A549 (cell line): ENCODE results near the gene EYA2. TPM values are rescaled to one million over a fixed set of nuclear protein-coding genes. Genes with fewer than 3 reads are reported as not detected.
"Not testable (repeated sequence)": the region's sequence is repeated elsewhere in the genome, so short reads cannot be mapped to it uniquely, and the experiment has no call there.

Source experiments
- ATAC-seq, 2 experiments: fragments of 200-7000 bp in 1 of 2; fragments of >200 bp in 1 of 2; cut with Nextera tagmentation in 1 of 2; cut with Tn5 transposase in 1 of 2; 3 replicates each; pipeline versions ENCODE4 v1.8.0 to v1.9.1; 2018 to 2020; ENCODE audit warnings: mild to moderate bottlenecking in 1 of 2, moderate library complexity in 1 of 2
- CTCF ChIA-PET: fragments of 300-600 bp; sonication (Branson Sonifier 250); formaldehyde crosslinking; extraction: SDS; loops from one replicate; lab custom pipeline; 2021; ENCODE audit warnings: antibody characterized with exemption, inconsistent platforms; lab: Yijun Ruan, JAX
- POLR2A ChIA-PET: fragments of 350-600 bp; formaldehyde crosslinking; extraction: SDS; loops from one replicate; lab custom pipeline; 2021; ENCODE audit warnings: antibody characterized with exemption, inconsistent platforms; lab: Yijun Ruan, JAX
- DNase-seq, 2 experiments: peaks; one replicate each; pipeline versions ENCODE4 v3.0.0 to v3.0.0-alpha.2; 2011 to 2016; ENCODE audit warnings: low read depth in 1 of 2, low spot score in 1 of 2
- FAIRE-seq: peaks from 2 replicates; lab custom pipeline; 2011; peaks lifted over from hg19 to GRCh38; lab: Jason Lieb, UNC
- H3K27ac ChIP-seq, 2 experiments: fragments of >200 bp; sonication (Bioruptor Twin); formaldehyde crosslinking; 3 replicates each; pipeline ENCODE4 v1.5.1; 2016 to 2017
- H3K4me1 ChIP-seq: fragments of >200 bp; sonication (Bioruptor Twin); formaldehyde crosslinking; 3 replicates; pipeline ENCODE4 v1.6.1; 2016
- H3K4me2 ChIP-seq: fragments of >200 bp; sonication (Bioruptor Twin); formaldehyde crosslinking; 3 replicates; pipeline ENCODE4 v1.6.1; 2016
- H3K4me3 ChIP-seq: fragments of >200 bp; sonication (Bioruptor Twin); formaldehyde crosslinking; 3 replicates; pipeline ENCODE4 v1.5.1; 2016
- H3K9me3 ChIP-seq: fragments of >200 bp; sonication (Bioruptor Twin); formaldehyde crosslinking; 3 replicates; pipeline ENCODE4 v1.6.1; 2016
- CHD4 ChIP-seq: fragments of 200-600 bp; sonication (generic); IDR thresholded peaks from 2 replicates; pipeline ENCODE4 v1.6.1; 2016; ENCODE audit warnings: antibody characterized with exemption, mild to moderate bottlenecking, borderline replicate concordance
- EHF ChIP-seq: fragments of 250-450 bp; sonication (Bioruptor Pico); IDR thresholded peaks from 2 replicates; pipeline ENCODE4 v1.5.0; 2020; ENCODE audit warnings: mild to moderate bottlenecking
- GATA3 ChIP-seq: IDR thresholded peaks from 2 replicates; pipeline ENCODE4 v1.6.1; 2012; ENCODE audit warnings: borderline replicate concordance
- HEYL ChIP-seq: fragments of 250-450 bp; sonication (Bioruptor Pico); IDR thresholded peaks from 2 replicates; pipeline ENCODE4 v1.8.0; 2021; ENCODE audit warnings: mild to moderate bottlenecking, moderate library complexity
- HOXA7 ChIP-seq: fragments of 250-450 bp; sonication (Bioruptor Pico); IDR thresholded peaks from 2 replicates; pipeline ENCODE4 v1.5.0; 2020; ENCODE audit warnings: mild to moderate bottlenecking, moderate library complexity
- HOXB13 ChIP-seq: fragments of 250-450 bp; sonication (Bioruptor Pico); IDR thresholded peaks from 2 replicates; pipeline ENCODE4 v1.5.0; 2020; ENCODE audit warnings: low read depth, mild to moderate bottlenecking, moderate library complexity
- JUNB ChIP-seq: fragments of >200 bp; sonication (Bioruptor Twin); formaldehyde crosslinking; IDR thresholded peaks from 2 replicates; pipeline ENCODE4 v1.6.1; 2016
- MAFK ChIP-seq: fragments of 450-650 bp; IDR thresholded peaks from 2 replicates; pipeline ENCODE4 v1.6.1; 2014; ENCODE audit not compliant: partially characterized antibody
- NFE2L2 ChIP-seq: fragments of 150-350 bp; conservative IDR thresholded peaks from 2 replicates; pipeline ENCODE4 v1.6.1; 2014; ENCODE audit warnings: low read length
- NPAS2 ChIP-seq: fragments of 250-450 bp; sonication (Bioruptor Pico); IDR thresholded peaks from 2 replicates; pipeline ENCODE4 v1.8.0; 2022; ENCODE audit warnings: mild to moderate bottlenecking, moderate library complexity, borderline replicate concordance
- NR3C1 ChIP-seq: fragments of >200 bp; sonication (Bioruptor Twin); formaldehyde crosslinking; IDR thresholded peaks from 3 replicates; pipeline ENCODE4 v1.6.1; 2017
- RAD21 ChIP-seq, 2 experiments: fragments of >200 bp in 1 of 2; sonication (Bioruptor Twin) in 1 of 2; formaldehyde crosslinking in 1 of 2; IDR thresholded peaks in 1 of 2; conservative IDR thresholded peaks in 1 of 2; 2 replicates in 1 of 2; 3 replicates in 1 of 2; pipeline ENCODE4 v1.6.1; 2012 to 2018; ENCODE audit warnings: inconsistent platforms in 1 of 2
- RNF2 ChIP-seq: fragments of 200-600 bp; sonication (generic); IDR thresholded peaks from 2 replicates; pipeline ENCODE4 v1.6.1; 2016; ENCODE audit warnings: low read depth, mild to moderate bottlenecking, antibody characterized with exemption, moderate library complexity, borderline replicate concordance
- SREBF2 ChIP-seq: fragments of 450-650 bp; IDR thresholded peaks from 2 replicates; pipeline ENCODE4 v1.6.1; 2014; ENCODE audit warnings: mild to moderate bottlenecking, moderate library complexity
- TFCP2L1 ChIP-seq: fragments of 250-450 bp; sonication (Bioruptor Pico); IDR thresholded peaks from 2 replicates; pipeline ENCODE4 v1.5.0; 2021; ENCODE audit warnings: mild to moderate bottlenecking
- TP53 ChIP-seq: fragments of 250-450 bp; sonication (Bioruptor Pico); IDR thresholded peaks from 2 replicates; pipeline ENCODE4 v1.5.0; 2021; ENCODE audit warnings: mild to moderate bottlenecking, moderate library complexity
- WGBS: methylation state at CpG from one replicate; pipeline ENCODE4 v1.1.6; 2017; ENCODE audit errors: missing lambda C conversion rate; 5-methylcytosine and 5-hydroxymethylcytosine counted together
- polyA plus RNA-seq, 4 experiments: library from polyadenylated mRNA; depleted of rRNA in 3 of 4; stranded (reverse); fragments of >200 nt; fragmentation: RNase III in 1 of 4; extraction: RNeasy Plus Mini Kit Qiagen cat#74134 plus additional on column Dnase treatment in 1 of 4; gene quantifications; 2 replicates in 3 of 4; 3 replicates in 1 of 4; pipeline ENCODE4 v1.2.3, GENCODE V29; 2011 to 2017
- TF ChIP-seq, protein P1 (sequence below): fragments of >200 bp; sonication (Bioruptor Twin); formaldehyde crosslinking; IDR thresholded peaks from 3 replicates; pipeline ENCODE4 v1.5.1; 2016
- TF ChIP-seq, protein P2 (sequence below): fragments of >200 bp; sonication (Bioruptor Twin); formaldehyde crosslinking; IDR thresholded peaks from 2 replicates; pipeline ENCODE4 v1.6.1; 2016

Gene EYA2
- polyA plus RNA-seq, 2 of the 4 experiments (the other 2 are of a cell fraction): 4.5 to 4.6 TPM

DNA sequence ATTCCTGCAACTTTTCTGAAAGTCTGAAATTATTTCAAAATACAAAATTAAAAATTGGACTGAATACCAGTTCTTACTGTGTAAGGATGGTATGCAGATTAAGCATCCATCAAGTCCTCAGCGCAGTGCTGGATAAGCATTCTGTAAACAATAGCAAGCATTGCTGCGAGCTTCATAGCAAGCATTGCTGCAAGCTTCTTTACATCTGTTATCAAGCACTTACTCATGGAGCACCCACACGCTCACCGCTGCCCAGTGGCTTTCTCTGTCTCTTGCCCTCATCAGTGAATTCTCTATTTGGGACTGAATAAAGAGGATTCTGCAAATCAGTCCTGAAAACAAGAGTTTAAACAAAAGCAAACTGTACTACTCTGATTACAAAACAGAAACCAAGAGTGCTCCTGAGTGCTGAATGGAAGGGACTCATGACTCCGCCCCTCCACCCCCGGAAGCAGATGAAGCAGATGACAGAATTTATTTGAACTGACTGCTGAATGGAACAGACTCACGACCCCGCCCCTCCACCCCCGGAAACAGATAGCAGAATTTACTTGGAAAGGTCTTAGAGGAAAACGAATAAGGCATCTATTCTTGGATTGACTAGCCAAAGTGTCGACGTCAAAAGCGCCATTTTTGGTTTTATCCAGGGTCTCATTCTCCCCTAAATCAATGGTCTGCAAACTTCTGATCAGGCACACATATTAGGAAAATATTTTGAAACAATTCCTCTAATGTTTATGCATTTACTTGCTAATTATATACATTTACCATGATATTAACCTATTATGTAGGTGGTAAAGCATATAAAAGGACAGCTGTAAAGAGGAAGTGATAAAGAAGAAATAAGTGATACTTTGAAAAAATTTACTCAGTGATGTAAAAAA, 22.1 kb upstream of the EYA2 start:
- peak in 1 of 2 experiments; percentile 16 for DNase-seq
- no peak for FAIRE-seq
- no peak for ATAC-seq
- WGBS: 65% methylated on average over 13 of the region's 13 CpGs
- H3K4me1 ChIP-seq: no peaks in the 10 kb centered on the region
- ChIA-PET POLR2A (no interaction called here), CTCF (no interaction called here)
- no peak overlapping the region for H3K4me2 ChIP-seq
- H3K27ac ChIP-seq: no peak overlapping the region
- TF ChIP-seq SREBF2: no peak
- no peak for TF ChIP-seq GATA3
- TF ChIP-seq, protein P1, sequence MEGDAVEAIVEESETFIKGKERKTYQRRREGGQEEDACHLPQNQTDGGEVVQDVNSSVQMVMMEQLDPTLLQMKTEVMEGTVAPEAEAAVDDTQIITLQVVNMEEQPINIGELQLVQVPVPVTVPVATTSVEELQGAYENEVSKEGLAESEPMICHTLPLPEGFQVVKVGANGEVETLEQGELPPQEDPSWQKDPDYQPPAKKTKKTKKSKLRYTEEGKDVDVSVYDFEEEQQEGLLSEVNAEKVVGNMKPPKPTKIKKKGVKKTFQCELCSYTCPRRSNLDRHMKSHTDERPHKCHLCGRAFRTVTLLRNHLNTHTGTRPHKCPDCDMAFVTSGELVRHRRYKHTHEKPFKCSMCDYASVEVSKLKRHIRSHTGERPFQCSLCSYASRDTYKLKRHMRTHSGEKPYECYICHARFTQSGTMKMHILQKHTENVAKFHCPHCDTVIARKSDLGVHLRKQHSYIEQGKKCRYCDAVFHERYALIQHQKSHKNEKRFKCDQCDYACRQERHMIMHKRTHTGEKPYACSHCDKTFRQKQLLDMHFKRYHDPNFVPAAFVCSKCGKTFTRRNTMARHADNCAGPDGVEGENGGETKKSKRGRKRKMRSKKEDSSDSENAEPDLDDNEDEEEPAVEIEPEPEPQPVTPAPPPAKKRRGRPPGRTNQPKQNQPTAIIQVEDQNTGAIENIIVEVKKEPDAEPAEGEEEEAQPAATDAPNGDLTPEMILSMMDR: no peak
- TF ChIP-seq, protein P2, sequence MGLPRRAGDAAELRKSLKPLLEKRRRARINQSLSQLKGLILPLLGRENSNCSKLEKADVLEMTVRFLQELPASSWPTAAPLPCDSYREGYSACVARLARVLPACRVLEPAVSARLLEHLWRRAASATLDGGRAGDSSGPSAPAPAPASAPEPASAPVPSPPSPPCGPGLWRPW: no peak
- no peak for TF ChIP-seq EHF
- TF ChIP-seq TP53 (CRISPR knock-in tag): no peak
- no peak for TF ChIP-seq MAFK
- no peak for TF ChIP-seq JUNB
- TF ChIP-seq NFE2L2: no peak
- TF ChIP-seq HOXA7 (CRISPR knock-in tag): no peak
- no peak for TF ChIP-seq HEYL (CRISPR knock-in tag)
- TF ChIP-seq RAD21 (conservative IDR thresholded peaks at IDR 0.05 in 1 of 2, IDR thresholded peaks at IDR 0.05 in 1 of 2): no peak
- TF ChIP-seq CHD4: no peak
- no peak for TF ChIP-seq TFCP2L1 (CRISPR knock-in tag)
- peaks cover 10% of the 10 kb centered on the region; the same call in 2 of the 3 replicates for H3K9me3 ChIP-seq
- no peak overlapping the region for H3K4me3 ChIP-seq

DNA sequence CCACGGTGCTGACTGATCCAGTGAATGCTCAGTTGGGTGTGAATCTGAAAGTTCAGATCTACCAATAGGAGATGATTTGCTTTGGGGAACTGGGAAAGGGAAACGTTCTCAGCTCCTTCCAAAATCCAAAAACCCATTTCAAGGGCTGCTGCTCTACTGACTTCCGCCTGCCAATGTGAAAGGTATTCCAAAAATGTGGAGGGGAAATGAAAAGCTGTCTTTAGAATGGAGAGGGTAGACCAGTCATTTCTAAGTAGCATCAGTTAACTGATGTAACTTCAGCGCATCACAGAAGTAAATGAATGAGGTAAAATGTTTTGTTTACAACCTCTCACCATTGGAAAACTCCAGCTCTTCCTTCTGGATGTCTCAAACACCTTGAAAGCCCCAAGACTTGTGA, 19.6 kb upstream of the EYA2 start:
- TF ChIP-seq HOXB13 (no peak), NPAS2 (CRISPR knock-in tag) (no peak)
- ATAC-seq: no peak
- no peak for FAIRE-seq
- no peaks in the 10 kb centered on the region for H3K9me3 ChIP-seq
- DNase-seq: no peak
- CTCF ChIA-PET: interaction anchor here (1.0 to 1.4 kb wide), 3 partner anchors 10 to 509 kb away, joined by 3 read pairs; no protein-coding TSS in a partner anchor
- H3K4me2 ChIP-seq: no peak overlapping the region
- H3K27ac ChIP-seq: no peak overlapping the region
- POLR2A ChIA-PET: no interaction called here
- no peak overlapping the region for H3K4me3 ChIP-seq
- WGBS: 50% methylated on average over 4 of the region's 4 CpGs
- H3K4me1 ChIP-seq: no peaks in the 10 kb centered on the region

DNA sequence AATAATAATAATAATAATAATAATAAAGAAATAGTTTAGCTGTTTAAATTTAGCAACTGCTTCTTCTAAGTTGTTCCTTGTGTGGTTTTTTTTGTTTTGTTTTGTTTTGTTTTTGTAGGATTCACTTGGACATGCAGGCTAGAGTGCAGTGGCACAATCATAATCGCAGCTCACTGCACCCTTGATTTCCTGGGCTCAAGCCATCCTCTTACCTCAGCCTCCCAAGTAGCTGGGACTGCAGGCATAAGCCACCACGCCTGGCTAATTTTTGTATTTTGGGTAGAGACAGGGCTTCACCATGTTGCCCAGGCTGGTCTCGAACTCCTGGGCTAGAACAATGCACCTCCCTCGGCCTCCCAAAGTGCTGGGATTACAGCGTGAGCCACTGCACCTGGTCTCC, 15.3 kb upstream of the EYA2 start:
- H3K9me3 ChIP-seq: no peaks in the 10 kb centered on the region
- no peak overlapping the region for H3K27ac ChIP-seq
- H3K4me2 ChIP-seq: no peak overlapping the region
- 73% methylated on average over 5 of the region's 5 CpGs for WGBS
- FAIRE-seq: no peak
- CTCF ChIA-PET: interaction anchor here (0.6 to 0.9 kb wide), 2 partner anchors 11 to 21 kb away, joined by 3 to 4 read pairs; no protein-coding TSS in a partner anchor
- no peak for ATAC-seq
- DNase-seq: no peak
- POLR2A ChIA-PET: no interaction called here
- H3K4me1 ChIP-seq: no peaks in the 10 kb centered on the region
- no peak overlapping the region for H3K4me3 ChIP-seq
- TF ChIP-seq RNF2 (no peak), NR3C1 (no peak), JUNB (no peak)

DNA sequence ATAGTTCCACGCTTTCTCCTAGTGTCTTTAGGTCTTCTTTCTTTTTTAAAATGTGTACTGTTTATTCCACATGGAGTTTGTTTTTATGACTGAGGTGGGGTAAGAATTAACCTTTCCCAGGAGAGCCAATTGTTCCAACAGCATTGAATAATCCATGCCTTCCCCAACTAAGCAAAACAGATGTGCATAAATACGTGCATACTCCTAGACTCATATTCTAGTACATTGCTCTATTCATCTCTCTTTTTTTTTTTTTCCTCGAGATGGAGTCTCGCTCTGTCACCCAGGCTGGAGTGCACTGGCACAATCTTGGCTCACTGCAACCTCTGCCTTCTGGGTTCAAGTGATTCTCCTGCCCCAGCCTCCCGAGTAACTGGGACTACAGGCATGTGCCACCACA, 14.7 kb upstream of the EYA2 start:
- H3K4me2 ChIP-seq, DNase-seq, FAIRE-seq, H3K9me3 ChIP-seq, POLR2A ChIA-PET, H3K27ac ChIP-seq, H3K4me1 ChIP-seq, H3K4me3 ChIP-seq, ATAC-seq: not testable (repeated sequence)
- WGBS: 76% methylated on average over 5 of the region's 5 CpGs
- CTCF ChIA-PET: interaction anchor here (1.2 kb wide), 1 partner anchor 32 kb away, joined by 3 read pairs; no protein-coding TSS in a partner anchor
